ENCODE results near the gene ARID5B. TPM values are rescaled to one million over a fixed set of nuclear protein-coding genes. Genes with fewer than 3 reads are reported as not detected.

ARID5B gene
- total RNA-seq, 1 experiment from 2014 or later = 0.04 TPM

DNA sequence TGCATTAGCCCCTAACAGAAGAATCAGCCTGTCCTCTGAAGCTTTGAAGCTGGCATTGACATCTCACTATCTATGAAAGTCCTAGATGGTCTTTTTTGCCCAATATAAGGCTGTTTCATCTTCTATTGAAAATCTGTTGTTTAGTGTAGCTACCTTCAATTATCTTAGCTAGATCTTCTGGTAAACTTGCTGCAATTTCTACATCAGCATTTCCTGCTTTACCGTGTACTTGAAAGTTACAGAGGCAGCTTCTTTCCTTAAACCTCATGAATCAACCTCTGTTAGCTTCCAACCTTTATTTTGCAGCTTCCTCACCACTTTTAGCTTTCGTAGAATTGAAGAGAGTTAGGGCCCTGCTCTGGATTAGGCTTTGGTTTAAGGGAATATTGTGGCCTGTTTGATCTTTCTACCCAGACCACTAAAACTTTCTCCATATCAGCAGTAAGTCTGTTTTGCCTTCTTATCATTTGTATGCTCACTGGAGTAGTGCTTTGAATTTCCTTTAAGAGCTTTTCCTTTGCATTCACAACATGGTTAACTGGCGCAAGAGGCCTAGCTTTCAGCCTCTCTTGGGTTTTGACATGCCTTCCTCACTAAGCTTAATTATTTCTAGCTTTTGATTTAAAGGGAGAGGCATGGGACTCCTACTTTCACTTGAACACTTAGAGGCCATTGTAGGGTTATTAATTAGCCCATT lies 32.5 kb downstream of the ARID5B start:
- Histone ChIP-seq H4K20me1 (ENCODE audit: control insufficient read depth, insufficient read depth, insufficient read length) (no peaks in the 10 kb centered on the region), H3K56ac (ENCODE audit: insufficient read length, low read depth, low read length) (no peak overlapping the region), H4K8ac (replicated peaks; ENCODE audit: insufficient read length, low read depth, low read length) (no peak overlapping the region), H4K5ac (ENCODE audit: insufficient read length, low read depth, low read length) (no peak overlapping the region), H3K23ac (ENCODE audit: insufficient read length, low read depth, low read length) (no peak overlapping the region), H3K27me3 (ENCODE audit: insufficient read depth, low read length) (no peaks in the 10 kb centered on the region), H3K4ac (ENCODE audit: low read depth, low read length) (no peak overlapping the region), H4K91ac (ENCODE audit: insufficient read length, low read depth, low read length) (no peak overlapping the region), H3K9ac (ENCODE audit: extremely low read depth, insufficient read length, low read length) (no peak overlapping the region), H2BK20ac (ENCODE audit: low read depth, low read length, poor library complexity, severe bottlenecking) (no peak overlapping the region), H2AFZ (ENCODE audit: low read length) (no peak overlapping the region), H3T11ph (ENCODE audit: low read length) (no peak overlapping the region), H3K14ac (ENCODE audit: insufficient read depth, low read length) (no peak overlapping the region), H3K79me2 (ENCODE audit: insufficient read depth, low read length) (no peaks in the 10 kb centered on the region), H3K27ac (ENCODE audit: insufficient read length, low read depth, low read length) (no peak overlapping the region), H3K4me2 (ENCODE audit: insufficient read depth, insufficient read length, low read length) (no peak overlapping the region), H2BK12ac (ENCODE audit: insufficient read length, low read depth, low read length) (no peak overlapping the region), H3K4me1 (ENCODE audit: insufficient read depth, low read length) (no peaks in the 10 kb centered on the region), H3K79me1 (ENCODE audit: insufficient read depth, low read depth, low read length, poor library complexity, severe bottlenecking) (no peaks in the 10 kb centered on the region), H2BK15ac (ENCODE audit: low read depth, low read length) (no peak overlapping the region), H3K9me3 (ENCODE audit: control insufficient read depth, low read depth, low read length) (no peaks in the 10 kb centered on the region), H2AK5ac (ENCODE audit: insufficient read length, low read length) (no peak overlapping the region), H3K23me2 (ENCODE audit: insufficient read length, low read depth, low read length, poor library complexity, severe bottlenecking) (no peaks in the 10 kb centered on the region), H2BK120ac (ENCODE audit: low read depth, low read length, poor library complexity, severe bottlenecking) (no peak overlapping the region), H3K18ac (ENCODE audit: insufficient read length, low read depth, low read length) (no peak overlapping the region), H2BK5ac (ENCODE audit: insufficient read length, low read length) (no peak overlapping the region)
- Mint-ChIP-seq H3K4me1 (peaks cover 3 to 7% of the 10 kb centered on the region in 2 experiments; a peak in 2 of 4 replicates), H3K36me3 (ENCODE audit: insufficient read depth in 1 of 3, low read depth in 3 of 3) (no peaks in the 10 kb centered on the region; a peak in 1 of 7 replicates), H3K27ac (0 out of 7 replicates have a peak overlapping the region, but pooled peaks of 1 of the 3 experiments have one; percentile 9), H3K4me3 (no peak overlapping the region), H3K27me3 (ENCODE audit: low read depth) (0 out of 2 replicates have a peak, but pooled peaks cover 2% of the 10 kb centered on the region), H3K9me3 (peaks cover 0 to 5% of the 10 kb centered on the region in 2 experiments; a peak in 1 of 5 replicates)
- WGBS (ENCODE audit: extremely low coverage, insufficient read length, low lambda C conversion rate) = no CpG with 5 or more reads among the region's 3 CpGs
- no peak for TF ChIP-seq CTCF (conservative IDR thresholded peaks at IDR 0.05)
- DNase-seq = no peak
